22Rv1 (cell line): Measurements from ENCODE around the gene STARD9.
"Not testable (repeated sequence)": the region's sequence is repeated elsewhere in the genome, so short reads cannot be mapped to it uniquely, and the experiment has no call there.

Experiments used
- ZFX ChIP-seq: fragments of 450-650 bp; IDR thresholded peaks from 2 replicates; pipeline ENCODE4 v1.6.1; 2017; ENCODE audit warnings: antibody characterized with exemption, borderline replicate concordance
- TF ChIP-seq, protein P1 (sequence below): fragments of 450-650 bp; IDR thresholded peaks from 2 replicates; pipeline ENCODE4 v1.5.1; 2017; ENCODE audit warnings: mild to moderate bottlenecking

DNA sequence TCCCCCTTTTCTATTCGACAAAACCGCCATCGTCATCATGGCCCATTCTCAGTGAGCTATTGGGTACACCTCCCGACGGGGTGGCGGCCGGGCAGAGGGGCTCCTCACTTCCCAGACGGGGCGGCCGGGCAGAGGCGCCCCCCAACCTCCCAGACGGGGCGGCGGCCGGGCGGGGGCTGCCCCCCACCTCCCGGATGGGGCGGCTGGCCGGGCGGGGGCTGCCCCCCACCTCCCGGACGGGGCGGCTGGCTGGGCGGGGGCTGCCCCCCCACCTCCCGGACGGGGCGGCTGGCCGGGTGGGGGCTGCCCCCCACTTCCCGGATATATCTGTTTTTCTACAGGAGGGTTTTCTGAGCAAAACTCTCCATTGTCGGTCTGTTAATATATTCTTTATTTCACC is 25.9 kb downstream of the STARD9 start:
- TF ChIP-seq, protein P1, sequence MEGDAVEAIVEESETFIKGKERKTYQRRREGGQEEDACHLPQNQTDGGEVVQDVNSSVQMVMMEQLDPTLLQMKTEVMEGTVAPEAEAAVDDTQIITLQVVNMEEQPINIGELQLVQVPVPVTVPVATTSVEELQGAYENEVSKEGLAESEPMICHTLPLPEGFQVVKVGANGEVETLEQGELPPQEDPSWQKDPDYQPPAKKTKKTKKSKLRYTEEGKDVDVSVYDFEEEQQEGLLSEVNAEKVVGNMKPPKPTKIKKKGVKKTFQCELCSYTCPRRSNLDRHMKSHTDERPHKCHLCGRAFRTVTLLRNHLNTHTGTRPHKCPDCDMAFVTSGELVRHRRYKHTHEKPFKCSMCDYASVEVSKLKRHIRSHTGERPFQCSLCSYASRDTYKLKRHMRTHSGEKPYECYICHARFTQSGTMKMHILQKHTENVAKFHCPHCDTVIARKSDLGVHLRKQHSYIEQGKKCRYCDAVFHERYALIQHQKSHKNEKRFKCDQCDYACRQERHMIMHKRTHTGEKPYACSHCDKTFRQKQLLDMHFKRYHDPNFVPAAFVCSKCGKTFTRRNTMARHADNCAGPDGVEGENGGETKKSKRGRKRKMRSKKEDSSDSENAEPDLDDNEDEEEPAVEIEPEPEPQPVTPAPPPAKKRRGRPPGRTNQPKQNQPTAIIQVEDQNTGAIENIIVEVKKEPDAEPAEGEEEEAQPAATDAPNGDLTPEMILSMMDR: not testable (repeated sequence)
- TF ChIP-seq ZFX: not testable (repeated sequence)
